NCI-H82 (cell line): Measurements from ENCODE around the gene SSC4D.
"Not testable (repeated sequence)": the region's sequence is repeated elsewhere in the genome, so short reads cannot be mapped to it uniquely, and the experiment has no call there.

Experiments
- DNase-seq: peaks from one replicate; lab custom pipeline; 2025; lab: John Stamatoyannopoulos, UW

The SSC4D gene

DNA sequence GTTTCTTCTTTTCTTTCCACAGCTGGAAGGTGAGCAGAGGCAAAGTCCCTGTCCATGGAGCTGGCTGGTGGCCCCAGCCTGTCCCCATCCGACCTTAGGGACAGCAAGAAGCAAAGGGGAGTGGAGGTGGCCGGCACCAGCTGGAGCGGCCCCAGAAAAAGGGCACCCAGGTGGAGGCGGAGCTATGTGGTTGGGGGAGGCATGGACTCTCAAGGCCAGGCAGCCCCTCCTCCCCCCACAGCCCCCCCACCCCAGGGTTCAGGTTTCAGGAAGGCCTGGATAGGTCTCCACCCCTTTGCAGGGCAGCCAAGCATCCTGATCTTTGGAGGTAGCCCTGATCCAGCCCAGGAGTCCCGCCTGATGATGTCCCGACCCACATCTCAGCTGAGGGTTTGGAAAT lies at the start of gene SSC4D:
Gene SSC4D (minus strand): TSS at position 161 of the 400 bp plus-strand sequence. CDS start 5,258 bp downstream, outside the sequence.
- peak; percentile 72 for DNase-seq

GRCh38 chr7:76458504-76458903 lies 49.0 kb upstream of the SSC4D start:
- DNase-seq, result not testable (repeated sequence)

- not testable (repeated sequence) for DNase-seq
Measured at GRCh38 chr7:76457017-76457416, 47.5 kb upstream of the SSC4D start.

GRCh38 chr7:76445577-76446008 lies 36.1 kb upstream of the SSC4D start:
- not testable (repeated sequence) for DNase-seq

- not testable (repeated sequence) for DNase-seq
Measured at GRCh38 chr7:76443846-76444245, 34.3 kb upstream of the SSC4D start.

DNA sequence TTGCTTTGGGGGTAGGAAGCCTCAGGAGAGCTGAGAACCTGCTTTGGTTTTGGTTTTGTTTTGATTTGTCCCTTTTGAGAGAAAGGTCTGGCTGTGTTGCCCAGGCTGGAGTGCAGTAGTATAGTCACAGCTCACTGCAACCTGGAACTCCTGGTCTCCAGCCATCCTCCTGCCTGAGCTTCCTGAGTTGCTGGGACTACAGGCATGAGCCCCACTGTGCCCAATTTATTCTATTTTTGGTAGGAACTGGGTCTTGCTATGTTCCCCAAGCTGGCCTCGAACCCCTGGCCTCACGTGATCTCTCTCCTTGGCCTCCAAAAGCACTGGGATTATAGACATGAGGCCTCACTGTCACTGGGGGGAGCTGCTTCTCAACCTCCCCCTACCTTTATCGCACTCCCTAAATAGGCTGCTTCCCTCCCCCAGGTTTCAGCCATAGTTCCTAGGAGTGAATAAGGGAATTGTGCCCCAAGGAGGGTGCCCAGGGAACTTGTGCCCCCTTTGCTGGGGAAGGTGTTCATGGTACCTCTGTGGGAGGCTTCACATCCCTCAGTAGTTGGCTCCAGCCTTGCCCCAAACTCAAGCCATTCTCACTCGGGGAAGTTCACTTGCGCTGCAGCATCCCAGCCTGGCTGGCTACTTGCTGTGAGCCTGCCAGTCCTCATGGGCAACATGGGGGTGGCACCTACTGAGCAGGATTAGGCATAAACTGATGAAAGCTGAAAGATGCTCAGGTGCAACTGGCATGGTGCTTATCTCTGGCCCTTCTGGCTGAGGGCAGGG lies 33.4 kb upstream of the SSC4D start:
- not testable (repeated sequence) for DNase-seq

DNA sequence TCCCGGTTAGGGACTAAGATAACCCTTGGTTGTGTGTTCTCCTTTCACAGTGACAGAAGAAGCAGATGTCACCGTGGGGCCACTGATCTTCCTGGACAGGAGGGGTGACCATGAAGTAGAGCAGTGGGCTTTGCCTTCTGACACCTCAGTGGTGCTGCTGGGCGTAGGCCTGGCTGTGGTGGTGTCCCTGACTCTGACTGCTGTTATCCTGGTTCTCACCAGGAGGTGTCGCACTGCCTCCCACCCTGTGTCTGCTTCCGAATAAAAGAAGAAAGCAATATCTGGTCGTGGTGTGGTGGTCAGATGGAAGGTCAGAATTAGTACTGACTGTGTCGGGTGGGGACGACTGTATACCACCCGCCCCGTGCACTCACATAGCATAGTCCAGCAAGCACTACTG lies 32.3 kb upstream of the SSC4D start:
- DNase-seq, result not testable (repeated sequence)

DNA sequence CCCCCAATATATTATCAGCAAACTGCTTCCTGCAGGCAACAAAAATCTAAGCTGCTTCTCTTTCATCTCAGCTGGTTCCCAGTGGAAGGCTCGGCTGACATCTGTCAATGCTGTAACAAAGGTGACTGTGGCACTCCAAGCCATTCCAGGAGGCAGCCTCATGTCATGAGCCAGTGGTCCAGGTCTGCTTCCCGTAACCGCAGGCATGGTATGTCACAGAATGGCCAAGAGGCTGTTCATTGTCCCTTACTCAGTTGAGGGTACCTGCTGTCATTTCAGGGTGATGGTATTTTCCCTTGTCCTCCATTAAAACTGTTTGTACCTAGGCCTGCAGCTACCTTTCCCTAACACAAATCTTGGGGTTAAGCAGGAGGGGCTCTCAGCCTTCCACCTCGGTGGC lies 30.9 kb upstream of the SSC4D start:
- not testable (repeated sequence) for DNase-seq

- not testable (repeated sequence) for DNase-seq
Measured at GRCh38 chr7:76439120-76439888, 29.8 kb upstream of the SSC4D start.

DNA sequence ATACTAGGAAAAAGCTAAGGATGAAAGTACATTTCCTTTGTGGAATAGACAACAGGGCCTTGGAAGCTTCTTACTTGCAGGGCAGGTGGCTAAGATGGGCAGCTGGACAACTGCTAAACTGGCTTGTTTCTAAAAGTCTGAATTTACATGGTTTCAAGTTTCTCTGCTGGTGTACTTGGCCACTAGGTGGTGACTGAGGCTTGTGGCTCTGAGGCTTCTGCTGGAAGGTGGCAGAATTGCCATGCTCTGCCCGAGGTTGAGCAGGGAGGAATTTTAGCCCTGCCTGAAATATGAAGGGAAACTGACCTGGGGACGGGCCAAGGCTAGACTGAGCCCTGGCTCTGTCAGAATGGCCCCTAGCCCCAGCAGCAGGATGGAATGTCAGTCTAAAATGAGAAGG lies 28.4 kb upstream of the SSC4D start:
- peak; percentile 79 for DNase-seq

DNA sequence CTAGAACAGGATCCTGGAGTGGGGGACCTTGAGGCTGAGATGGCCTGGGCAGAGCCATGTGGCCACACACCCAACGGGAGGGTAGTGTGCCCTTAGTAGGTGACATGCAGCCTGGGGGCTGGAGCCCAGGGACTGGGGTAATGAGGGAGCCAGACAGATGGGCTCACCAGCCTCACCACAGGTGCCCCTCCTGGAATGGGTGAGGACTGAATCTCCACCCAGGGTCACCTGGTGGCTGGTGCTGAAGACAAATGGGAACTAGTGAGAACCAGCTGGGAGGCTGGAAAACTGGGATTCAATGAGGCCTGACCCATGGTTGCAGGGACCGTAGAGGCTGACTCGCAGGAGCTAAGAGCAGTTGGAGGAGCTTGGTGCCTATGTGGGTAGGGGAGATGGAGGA lies 21.3 kb upstream of the SSC4D start:
- no peak for DNase-seq

- no peak for DNase-seq
Measured at GRCh38 chr7:76430211-76430610, 20.7 kb upstream of the SSC4D start.

DNA sequence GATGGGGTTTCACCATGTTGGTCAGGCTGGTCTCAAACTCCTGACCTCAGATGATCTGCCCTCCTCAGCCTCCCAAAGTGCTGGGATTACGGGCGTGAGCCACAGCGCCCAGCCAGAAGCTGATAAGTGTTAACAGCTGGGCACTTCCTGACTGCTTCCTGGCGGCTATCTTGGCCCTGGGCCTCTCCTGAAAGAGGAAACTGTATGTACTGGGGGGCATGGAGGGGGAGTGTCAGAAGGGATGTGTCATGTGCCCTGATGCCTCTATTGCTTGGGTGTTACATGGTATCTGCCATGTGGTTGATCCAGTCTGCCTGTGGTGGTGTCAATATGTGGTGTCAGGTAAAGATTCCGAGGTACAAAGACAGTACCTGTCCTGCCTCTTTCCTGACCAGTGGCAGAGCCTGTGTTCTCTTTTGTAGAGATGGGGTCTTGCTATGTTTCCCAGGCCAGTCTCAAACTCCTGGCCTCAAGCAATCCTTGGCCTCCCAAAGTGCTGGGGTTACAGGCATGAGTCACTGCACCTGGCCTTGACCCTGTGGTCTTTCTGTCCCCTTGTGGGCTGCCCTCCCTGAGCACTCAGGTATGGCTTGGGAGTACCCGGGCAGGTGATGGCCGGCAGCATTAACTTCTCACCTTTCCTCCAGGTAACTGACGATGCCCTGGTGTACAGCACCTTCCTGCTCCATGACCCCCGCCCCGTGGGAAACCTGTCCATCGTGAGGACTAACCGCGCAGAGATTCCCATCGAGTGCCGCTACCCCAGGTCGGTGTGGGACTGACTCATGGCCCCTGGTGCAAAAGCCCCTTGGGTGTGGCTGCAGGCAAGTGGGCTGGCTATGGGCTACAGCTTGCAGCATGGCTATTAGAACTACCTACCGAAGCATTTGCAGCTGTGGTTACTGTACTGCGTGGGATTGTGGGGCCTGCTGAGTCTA lies 19.6 kb upstream of the SSC4D start:
- peak; percentile 48 for DNase-seq

DNA sequence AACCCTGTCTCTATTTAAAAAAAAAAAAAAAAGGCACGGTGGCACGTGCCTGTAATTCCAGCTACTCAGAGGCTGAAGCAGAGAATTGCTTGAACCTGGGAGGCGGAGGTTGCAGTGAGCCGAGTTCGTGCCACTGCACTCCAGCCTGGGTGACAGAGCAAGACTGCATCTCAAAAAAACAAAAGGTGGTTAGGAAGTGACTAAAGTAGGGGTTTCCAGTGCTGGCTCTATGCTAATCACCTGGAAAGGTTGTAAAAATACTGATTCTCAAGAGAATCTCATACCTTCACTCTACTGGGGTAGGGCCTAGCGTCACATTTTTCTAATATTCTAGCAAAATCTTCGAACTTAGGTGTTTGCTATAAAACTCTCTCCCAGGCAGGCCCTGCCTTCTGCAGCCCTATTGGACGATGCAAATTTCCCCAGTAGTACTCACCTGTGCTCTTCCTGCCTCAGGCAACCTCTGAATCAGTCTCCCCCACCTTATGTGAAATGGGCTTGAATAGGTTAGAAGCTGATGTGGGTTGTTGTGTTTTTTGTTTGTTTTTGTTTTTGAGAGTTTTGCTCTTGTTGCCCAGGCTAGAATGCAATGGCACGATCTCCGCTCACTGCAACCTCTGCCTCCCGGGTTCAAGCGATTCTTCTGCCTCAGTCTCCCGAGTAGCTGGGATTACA lies 18.8 kb upstream of the SSC4D start:
- DNase-seq, result no peak

DNA sequence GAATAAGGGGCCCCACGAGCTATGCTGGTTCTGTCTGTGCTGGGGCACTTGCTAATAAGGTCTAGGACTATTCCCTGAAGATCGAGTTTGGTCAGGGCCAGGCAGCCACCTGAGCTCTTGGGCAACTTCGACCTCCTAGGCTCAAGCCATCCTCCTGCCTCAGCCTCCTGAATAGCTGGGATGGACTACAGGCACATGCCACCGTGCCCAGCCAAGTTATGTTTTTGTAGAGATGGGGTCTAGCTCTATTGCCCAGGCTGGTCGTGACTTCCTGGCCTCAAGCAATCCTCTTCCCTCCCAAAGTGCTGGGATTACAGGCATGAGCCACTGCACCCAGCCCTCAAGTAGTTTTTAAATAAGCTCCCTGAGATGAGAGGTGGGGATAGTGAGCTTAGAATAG lies 18.1 kb upstream of the SSC4D start:
- DNase-seq, result no peak

GRCh38 chr7:76426246-76426645 lies 16.7 kb upstream of the SSC4D start:
- DNase-seq, result no peak

DNA sequence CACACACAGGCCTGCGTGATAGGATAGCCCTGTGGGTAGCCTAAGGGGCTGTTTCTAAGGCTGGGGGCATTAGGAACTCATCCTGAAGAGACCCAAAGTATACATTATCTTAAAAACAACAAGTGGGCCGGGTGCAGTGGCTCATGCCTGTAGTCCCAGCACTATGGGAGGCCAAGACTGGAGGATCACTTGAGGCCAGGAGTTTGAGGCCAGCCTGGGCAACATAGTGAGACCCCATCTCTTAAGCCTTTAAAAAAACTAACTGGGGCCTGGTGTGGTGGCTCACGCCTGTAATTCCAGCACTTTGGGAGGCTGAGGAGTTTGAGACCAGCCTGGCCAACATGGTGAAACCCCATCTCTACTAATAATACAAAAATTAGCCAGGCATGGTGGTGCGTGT lies 16.1 kb upstream of the SSC4D start:
- not testable (repeated sequence) for DNase-seq

DNA sequence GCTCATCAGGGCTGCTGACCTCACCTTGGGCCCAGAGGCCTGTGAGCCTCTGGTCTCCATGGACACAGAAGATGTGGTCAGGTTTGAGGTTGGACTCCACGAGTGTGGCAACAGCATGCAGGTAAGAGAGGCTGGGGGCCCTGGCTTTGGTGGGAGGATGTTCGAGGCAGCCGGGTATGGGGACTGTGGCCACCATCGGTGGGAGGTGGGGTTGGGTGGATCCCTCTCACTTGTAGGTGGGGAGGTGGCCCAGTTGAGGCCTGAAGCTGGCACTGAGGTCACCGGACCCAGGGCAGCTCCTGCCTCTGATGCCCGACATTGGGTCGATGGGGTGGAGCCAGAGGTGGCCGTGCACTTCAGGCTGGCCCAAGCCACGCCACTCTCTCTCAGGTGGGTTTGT lies 15.7 kb upstream of the SSC4D start:
- no peak for DNase-seq

- no peak for DNase-seq
Measured at GRCh38 chr7:76424413-76425111, 15.1 kb upstream of the SSC4D start, which contains the start of gene ZP3. Gene ZP3, plus strand, starts transcription at chr7:76424950. Its CDS starts 15 bp downstream, at chr7:76424965.

DNA sequence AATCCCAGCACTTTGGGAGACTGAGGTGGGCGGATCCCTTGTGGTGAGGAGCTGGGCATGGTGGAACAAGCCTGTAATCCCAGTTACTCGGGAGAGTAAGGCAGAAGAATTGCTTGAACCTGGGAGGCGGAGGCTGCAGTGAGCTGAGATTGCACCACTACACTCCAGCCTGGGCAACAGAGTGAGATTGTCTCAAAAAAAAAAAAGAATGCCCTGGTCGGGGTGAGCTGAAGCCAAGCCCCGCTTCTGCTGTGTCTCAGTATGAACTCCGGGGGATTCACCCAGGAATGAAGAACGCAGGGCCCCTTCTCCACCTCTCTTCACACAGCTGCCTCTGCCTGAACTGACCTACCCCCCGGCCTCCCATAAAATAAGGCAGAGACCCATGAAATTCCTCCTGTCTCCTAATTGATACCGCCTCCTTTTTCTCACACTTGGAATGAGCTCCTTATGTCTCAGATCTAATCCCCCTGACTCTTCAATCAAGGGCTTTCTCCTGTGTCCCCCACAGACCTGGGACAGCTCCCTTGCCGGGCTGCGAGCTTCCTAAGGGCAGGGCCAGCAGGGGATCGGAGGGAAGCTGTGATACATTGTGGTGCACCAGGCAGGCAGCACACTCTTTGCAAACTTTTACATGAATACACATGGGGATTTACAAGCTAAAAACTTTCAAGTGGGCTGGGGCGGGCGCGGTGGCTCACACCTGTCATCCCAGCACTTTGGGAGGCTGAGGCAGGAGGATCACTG lies 14.3 kb upstream of the SSC4D start:
- DNase-seq, result peak; percentile 59
